ENCODE measurements around the gene EDN1.

Gene EDN1

DNA sequence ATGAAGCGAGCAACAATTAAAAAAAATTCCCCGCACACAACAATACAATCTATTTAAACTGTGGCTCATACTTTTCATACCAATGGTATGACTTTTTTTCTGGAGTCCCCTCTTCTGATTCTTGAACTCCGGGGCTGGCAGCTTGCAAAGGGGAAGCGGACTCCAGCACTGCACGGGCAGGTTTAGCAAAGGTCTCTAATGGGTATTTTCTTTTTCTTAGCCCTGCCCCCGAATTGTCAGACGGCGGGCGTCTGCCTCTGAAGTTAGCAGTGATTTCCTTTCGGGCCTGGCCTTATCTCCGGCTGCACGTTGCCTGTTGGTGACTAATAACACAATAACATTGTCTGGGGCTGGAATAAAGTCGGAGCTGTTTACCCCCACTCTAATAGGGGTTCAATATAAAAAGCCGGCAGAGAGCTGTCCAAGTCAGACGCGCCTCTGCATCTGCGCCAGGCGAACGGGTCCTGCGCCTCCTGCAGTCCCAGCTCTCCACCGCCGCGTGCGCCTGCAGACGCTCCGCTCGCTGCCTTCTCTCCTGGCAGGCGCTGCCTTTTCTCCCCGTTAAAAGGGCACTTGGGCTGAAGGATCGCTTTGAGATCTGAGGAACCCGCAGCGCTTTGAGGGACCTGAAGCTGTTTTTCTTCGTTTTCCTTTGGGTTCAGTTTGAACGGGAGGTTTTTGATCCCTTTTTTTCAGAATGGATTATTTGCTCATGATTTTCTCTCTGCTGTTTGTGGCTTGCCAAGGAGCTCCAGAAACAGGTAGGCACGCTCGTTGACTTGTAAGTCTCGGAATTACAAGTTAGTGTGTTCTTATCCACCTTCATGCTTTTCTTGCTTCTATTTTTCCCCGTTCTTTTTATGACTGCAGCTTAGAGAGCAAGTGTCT lies at the start of gene EDN1:
Gene EDN1 (plus strand): TSS at position 429 of the 888 bp plus-strand sequence. CDS start 269 bp downstream, at position 698.
- peak within 1 kb of the TSS; percentile 62 for H3K4me3 ChIP-seq (ENCODE audit: low read length)
- peak; percentile 61 for DNase-seq (ENCODE audit: low read depth)
- TF ChIP-seq CTCF (conservative IDR thresholded peaks at IDR 0.05; ENCODE audit: low read depth, low read length): peak; percentile 49

DNA sequence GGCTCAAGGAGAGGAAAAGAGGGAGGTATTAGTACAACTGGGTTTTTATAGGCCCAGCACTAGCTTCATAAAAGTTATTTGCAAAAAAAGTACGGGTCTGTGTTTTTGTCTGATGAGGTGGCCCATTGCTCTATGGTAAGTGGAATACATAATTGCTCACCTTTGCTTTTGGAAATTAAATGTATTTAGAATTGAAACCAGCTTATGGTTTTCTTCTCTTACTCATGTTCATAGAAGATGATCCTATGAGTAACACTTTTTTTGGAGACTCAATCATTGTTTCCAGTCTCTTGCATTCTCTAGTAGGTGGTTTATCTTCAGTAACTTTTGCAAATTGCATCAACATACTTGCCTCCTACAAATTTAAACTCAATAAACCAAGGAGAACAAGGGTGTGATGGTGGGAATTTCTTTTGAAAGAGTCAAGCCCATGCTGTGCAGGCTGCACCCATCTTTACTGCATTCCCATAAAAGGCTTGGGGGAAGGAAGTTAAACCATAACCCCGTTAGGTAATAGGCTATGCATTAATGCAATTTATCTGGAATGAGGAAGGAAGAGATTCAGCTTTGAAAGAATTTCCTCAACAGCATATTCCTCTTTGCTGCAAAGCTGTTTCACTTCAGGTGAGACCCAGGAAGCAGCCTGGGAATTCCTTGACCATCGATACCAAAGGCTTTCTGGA lies 48.5 kb upstream of the EDN1 start:
- no peak for TF ChIP-seq CTCF (conservative IDR thresholded peaks at IDR 0.05; ENCODE audit: low read depth, low read length)
- no peak overlapping the region for H3K4me3 ChIP-seq (ENCODE audit: low read length)
- DNase-seq (ENCODE audit: low read depth): no peak

DNA sequence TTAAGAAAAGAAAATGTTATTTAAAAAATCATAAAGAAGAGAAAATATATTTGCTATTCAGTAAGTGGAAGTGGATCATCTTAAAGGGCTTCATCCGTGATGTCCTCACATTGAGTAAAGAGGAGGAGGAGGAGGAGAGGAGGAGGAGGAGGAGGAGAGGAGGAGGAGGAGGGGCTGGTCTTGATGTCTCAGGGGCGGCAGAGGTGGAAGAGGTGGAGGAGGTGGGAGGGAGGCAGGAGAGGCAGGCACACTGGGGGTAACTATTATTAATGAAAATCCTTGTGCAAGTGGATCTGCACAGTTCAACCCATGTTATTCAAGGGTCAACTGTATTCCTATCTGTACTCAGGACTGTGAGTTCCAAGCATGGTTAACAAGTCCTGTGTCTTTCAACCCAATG lies 47.0 kb upstream of the EDN1 start:
- H3K4me3 ChIP-seq (ENCODE audit: low read length): no peak overlapping the region
- DNase-seq (ENCODE audit: low read depth): no peak
- no peak for TF ChIP-seq CTCF (conservative IDR thresholded peaks at IDR 0.05; ENCODE audit: low read depth, low read length)

DNA sequence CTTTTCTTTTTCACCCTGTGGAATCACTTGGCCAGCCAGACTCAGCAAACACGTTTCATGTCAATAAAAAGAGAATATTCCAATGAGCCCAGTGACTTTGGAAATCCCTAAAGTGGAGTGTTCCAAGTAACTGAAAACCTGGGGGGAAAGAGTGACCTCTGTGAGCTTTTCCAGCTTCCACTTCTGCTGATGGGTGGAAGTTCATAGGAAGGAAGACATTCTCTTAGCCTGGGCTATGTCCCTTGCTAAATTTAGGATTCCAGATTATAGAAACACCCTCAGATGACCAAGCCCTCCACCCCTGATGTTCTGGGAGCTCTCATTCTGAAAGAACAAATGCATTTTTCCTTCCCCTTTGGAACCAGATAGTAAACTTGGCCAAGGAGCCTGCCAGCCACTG lies 44.8 kb upstream of the EDN1 start:
- no peak for TF ChIP-seq CTCF (conservative IDR thresholded peaks at IDR 0.05; ENCODE audit: low read depth, low read length)
- no peak for DNase-seq (ENCODE audit: low read depth)
- no peak overlapping the region for H3K4me3 ChIP-seq (ENCODE audit: low read length)

GRCh38 chr6:12245763-12246718 lies 44.1 kb upstream of the EDN1 start:
- no peak for DNase-seq (ENCODE audit: low read depth)
- no peak overlapping the region for H3K4me3 ChIP-seq (ENCODE audit: low read length)
- no peak for TF ChIP-seq CTCF (conservative IDR thresholded peaks at IDR 0.05; ENCODE audit: low read depth, low read length)

- DNase-seq (ENCODE audit: low read depth): no peak
- H3K4me3 ChIP-seq (ENCODE audit: low read length): no peak overlapping the region
- TF ChIP-seq CTCF (conservative IDR thresholded peaks at IDR 0.05; ENCODE audit: low read depth, low read length): no peak
These were observed 43.3 kb upstream of the EDN1 start for GRCh38 chr6:12246900-12247299.
